Globus pallidus (tissue), 1 donor: ENCODE measurements around the gene SLC25A47.
A peak's percentile ranks its signal among the peaks of the same experiment; 100 is the strongest.
"Not testable (repeated sequence)": the region's sequence is repeated elsewhere in the genome, so short reads cannot be mapped to it uniquely, and the experiment has no call there.

Source experiments
- DNase-seq: peaks from one replicate; pipeline ENCODE4 v3.0.0-alpha.2; 2015; ENCODE audit warnings: low spot score

SLC25A47 gene

DNA sequence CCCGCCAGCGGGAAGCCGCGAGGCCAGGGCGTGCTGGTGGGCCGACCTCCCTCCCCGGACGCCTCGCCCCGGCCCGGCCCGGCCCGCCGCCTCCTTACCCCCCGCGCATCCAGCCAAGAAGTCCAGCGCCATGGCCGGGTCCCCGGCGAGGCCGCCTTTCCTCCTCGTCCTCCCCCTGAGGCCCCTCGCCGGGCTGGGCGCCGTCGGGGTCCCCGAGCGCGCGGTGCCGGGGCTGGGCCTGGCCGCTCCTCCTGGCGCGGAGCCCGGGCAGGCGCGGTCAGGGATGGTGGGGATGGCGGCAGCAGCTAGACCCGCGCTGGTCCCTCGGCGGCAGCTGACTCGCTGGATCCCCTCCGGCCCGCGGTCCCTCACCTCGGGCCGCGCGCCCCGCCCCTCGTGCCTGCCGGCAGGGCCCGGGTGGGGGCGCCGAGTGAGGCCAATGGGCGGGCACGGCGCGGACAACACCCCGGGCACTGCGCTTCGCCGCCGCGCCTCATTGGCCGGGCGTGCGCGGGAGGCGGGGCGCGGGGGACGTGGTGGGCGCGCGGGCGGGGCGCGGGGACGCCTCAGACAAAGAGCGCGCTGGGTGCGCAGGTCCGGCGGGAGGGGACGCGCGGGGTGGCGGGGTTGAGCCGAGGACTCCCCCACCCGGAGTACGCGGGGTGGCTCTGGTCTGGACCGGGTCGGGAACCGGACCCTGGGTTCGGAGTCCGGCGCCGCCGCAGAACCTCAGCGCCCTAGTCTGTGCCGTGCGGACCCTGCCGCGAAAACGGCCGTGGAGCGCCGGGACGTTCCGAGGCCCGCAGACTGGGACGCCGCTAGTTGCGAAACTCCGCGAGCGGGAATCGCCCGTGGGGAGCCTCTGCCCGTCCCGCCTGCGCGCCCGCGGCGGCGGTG is 16.8 kb upstream of the SLC25A47 start, which contains the start of gene SLC25A29:
TSS of gene SLC25A29 (minus strand) at position 344 of the 897 bp plus-strand sequence. CDS start at position 132, 212 bp downstream.
- DNase-seq, result peak; percentile 94

DNA sequence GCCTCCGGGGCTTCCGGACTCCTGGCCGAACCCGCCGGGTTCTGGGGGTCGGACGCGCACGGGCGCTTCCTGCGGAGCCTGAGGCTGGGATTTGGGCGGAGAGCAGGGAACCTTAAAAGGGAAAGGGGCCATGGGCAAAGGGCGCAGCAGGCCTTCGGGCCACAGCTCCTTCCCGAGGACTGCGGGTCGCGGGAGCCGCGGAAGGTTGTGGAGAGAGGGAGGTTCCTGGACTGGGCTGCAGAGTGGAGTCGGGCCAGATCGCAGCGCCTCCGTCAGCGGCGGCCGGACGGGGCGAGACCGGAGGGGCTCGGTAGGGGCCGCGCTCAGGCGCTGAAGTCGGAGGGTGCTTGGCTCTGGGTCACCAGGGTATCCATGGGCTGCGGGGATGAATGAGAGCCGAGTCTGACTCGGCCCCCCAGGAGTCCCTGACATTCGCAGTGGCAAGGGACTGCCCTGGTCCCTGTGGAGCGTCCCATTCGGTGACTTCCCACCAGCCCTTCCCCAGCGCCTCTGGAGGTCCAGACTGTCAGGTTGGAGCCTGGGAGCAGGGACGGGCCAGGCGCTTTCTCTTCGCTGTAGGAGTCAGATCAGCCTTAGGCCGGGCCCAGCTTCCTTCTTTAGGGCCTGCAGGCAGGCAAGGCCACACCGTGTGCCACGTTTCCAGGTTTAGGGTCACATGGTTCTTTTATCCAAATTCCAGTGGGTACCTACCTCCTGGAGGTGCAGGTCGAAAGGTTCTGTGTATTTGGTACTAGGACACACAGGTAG is 16.0 kb upstream of the SLC25A47 start:
- DNase-seq, result no peak

- DNase-seq, result no peak
These were observed 15.2 kb upstream of the SLC25A47 start for GRCh38 chr14:100307766-100308426.

DNA sequence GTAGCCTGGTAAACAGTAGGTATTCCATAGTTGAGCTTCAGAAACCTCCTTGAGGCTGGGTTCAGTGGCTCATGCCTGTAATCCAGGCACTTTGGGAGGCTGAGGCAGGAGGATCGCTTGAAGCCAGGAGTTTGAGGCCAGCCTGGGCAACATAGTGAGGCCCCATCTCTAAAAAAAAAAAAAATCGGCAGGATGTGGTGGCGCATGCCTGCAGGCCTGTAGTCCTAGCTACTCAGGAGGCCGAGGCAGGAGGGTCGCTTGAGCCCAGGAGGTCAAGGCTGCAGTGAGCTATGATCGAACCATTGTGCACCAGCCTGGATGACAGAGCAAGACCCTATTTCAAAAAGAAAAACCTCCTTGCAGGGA is 14.7 kb upstream of the SLC25A47 start:
- not testable (repeated sequence) for DNase-seq

- no peak for DNase-seq
These were observed 14.0 kb upstream of the SLC25A47 start for GRCh38 chr14:100309028-100309737.

- not testable (repeated sequence) for DNase-seq
These were observed 10.8 kb upstream of the SLC25A47 start for GRCh38 chr14:100312110-100312876.

DNA sequence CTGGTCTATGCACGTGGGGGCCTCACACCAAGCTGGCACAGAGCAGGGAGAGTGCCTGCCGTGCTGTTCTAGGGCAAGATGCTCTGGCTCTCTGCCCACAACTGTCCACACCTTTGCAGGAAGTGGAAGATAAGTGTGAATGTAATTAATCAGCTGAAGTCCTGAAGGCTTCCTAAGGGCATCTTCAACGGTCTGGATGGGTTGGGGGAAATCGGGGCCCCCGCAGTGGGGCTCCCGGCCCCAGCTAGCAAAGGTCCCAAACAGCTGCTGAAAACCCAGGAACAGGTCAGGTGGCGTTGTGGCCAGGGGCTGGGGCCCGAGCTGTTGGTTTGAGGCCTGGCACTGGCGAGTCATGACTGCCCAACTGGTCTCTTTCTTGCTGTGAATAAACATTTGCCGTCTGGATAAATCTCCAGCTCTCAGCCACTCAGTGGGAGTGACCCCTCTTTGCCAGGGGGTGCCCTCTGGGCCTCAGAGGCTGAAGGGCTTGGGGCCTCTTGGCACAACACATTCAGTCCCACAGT is 10.2 kb upstream of the SLC25A47 start:
- no peak for DNase-seq

- DNase-seq, result no peak
These were observed 9.5 kb upstream of the SLC25A47 start for GRCh38 chr14:100313464-100314230.

- no peak for DNase-seq
These were observed 8.4 kb upstream of the SLC25A47 start for GRCh38 chr14:100314724-100315123.

DNA sequence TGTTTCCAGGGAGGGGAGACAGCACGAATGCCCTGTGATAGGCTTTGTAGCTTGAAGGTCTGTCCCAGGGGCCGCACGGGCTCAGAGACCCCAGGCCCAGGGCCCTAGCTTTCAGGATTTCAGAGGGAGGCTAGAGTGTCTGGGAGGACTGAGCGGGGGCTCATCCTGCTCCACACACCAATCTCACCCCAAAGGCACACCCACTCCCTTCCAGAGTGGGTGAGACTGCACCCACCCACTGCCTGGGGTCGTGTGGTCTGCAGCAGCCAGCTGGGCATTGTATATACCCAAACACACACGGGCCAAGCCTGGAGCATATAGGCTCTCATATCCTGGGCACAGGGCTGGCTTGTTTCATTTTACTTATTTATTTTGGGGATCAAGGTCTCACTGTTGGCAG is 5.8 kb upstream of the SLC25A47 start:
- no peak for DNase-seq

DNA sequence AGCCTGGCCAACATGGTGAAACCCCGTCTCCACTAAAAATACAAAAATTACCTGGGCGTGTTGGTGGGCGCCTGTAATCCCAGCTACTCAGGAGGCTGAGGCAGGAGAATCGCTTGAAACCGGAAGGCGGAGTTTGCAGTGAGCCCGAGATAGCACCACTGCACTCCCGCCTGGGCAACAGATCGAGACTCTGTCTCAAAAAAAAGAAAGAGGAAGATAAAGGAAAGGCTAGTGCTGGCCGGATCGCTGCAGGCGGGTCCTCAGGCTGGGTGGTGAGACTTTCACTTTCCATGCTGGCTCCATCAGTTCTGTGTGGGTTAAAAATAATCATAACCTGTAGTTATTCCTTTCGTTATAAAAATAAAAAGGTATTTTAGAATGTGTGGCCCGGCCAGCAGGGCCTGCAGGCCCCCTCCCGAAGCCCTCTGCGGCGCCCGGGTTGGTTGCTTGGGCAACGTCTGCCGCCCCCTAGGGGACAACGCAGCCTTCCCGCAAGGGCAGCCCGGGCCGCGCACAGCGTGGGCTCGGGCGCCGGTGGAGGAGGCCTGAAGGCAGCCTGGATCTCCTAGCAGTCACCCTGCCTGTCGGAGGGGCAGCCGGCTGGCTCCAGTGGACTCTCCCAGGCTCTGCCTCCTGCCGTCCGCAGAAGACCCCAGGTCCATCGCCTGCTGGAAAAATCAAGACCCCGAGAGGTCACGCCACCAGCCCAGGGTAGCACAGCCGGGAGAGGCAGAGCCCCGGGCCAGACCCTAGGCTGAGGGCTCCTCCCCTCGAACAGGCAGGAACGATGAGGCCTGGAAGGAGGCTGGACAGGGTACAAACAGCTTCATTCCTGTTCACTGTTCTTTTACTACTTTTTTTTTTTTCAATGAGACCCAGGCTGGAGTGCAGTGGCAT is 5.0 kb upstream of the SLC25A47 start:
- DNase-seq, result peak; percentile 51

- no peak for DNase-seq
These were observed 2.8 kb upstream of the SLC25A47 start for GRCh38 chr14:100320157-100320856.

DNA sequence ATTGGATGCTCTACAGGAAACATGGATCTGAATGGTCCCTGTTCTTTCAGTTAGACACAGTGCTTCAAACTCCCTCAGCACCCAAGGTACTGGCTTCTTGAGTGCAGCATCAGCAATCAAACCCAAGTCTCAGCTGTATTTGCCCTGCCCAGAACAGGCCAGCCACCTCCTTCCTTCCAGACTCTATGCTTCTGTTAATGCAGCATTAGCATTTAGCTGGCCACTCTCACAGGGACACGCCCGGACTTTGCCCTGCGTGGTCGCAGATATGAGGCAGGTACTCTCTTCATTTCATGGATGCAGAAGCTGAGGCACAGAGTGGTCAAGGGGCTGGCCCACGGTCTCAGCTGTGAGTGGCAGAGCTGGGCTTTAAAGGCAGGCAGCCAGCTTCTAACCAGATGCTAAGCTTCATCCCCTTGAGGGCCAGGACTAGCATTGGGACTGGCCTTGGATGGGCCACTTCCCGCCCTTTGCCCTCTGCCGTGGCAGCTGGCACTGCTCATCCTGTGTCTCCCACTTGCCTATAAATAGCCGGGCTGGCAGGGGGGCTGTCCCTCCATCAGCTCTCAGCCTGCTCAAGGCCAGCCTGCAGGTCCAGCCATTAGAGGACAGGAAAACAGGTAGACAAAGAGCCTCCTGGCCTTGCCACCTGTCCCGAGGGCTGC is 1.5 kb upstream of the SLC25A47 start:
- no peak for DNase-seq

DNA sequence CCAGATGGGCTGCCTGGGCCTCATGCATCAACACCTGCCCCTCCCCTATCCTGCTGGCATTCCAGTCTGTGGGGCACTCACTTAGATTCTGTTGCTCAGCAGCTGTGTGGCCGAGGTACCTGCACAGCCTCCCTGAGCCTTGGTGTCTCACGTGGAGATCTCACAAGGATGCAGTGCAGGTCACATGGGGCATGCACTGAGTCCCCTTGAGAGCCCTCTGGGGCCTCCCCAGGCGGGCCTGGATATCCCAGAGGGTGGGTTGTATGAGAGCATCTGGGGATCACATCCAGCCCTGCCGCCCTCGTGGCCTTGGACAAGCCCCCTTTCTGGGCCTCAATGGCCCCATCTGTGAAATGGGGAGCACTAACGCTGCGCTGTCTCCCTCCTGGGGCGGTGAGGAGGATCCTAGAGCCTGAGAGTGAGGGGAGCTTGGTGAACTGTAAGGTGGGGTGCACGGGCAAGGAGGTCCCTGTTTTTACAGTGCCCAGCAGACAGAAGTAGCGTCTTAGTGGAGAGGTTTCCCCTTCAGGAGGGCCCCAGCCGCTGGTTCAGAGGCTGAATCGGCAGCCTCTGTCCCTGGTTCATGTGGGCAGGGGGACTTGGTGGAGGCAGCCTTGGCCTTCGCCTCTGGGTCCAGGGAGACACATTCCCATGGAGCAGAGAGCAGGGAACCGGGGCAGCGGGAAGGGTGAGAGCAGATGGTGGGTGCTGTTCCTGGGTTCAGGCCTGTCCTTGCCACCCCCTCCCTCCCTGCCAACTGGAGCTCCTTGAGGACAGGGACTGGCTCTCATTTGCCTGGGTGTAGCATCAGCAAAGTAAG is 791 bp upstream of the SLC25A47 start:
- DNase-seq, result no peak

- no peak for DNase-seq
These were observed 786 bp downstream of the SLC25A47 start for GRCh38 chr14:100323942-100324307.

DNA sequence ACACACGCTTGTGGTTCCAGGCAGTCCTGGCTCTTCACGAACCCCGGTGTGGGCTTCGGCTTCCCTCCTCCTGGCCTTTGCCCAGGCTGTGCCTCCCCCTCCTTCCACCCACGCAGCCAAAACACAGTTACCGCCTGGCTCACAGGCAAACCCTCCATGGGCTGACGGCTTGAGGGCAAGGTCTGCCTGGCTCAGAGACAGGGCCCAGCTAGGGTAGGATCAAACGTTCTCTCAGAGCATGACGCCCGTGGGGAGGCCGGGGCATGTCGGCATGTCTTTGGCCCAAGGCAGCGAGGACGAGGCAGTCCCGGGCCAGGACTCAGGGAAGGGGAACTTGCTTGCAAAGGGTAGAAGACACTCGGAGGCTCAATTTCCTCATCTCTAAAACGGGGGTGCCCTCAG is 2.1 kb downstream of the SLC25A47 start:
- no peak for DNase-seq

- DNase-seq, result no peak
These were observed 2.8 kb downstream of the SLC25A47 start for GRCh38 chr14:100325958-100326357.
